ENCODE measurements around the gene OPA3.

OPA3 gene

GRCh38 chr19:45560686-45561085 is 23.9 kb downstream of the OPA3 start:
- DNase-seq: no peak

GRCh38 chr19:45560038-45560437 is 24.6 kb downstream of the OPA3 start:
- DNase-seq: no peak

- no peak for DNase-seq
These were observed 26.2 kb downstream of the OPA3 start for GRCh38 chr19:45558399-45558878.

DNA sequence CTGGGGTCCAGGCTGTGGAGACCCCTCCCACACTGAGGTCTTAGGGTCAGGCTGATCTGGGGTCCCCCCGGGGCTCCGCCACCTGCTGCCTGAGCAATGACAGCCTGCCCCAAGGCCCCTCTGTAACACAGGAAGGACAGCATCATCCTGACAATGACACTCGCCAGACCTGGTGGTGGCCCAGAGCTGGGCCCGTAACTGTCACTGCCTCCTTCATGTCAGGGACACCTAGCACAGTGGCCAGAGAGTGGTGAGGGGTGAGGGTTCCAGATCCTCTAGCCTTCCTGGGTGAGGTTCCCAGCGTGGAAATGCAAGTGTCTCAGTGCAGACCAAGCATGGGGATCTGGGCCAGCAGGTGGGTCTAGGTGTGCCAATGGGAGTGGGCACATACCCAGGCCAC is 27.8 kb downstream of the OPA3 start:
- DNase-seq: no peak

DNA sequence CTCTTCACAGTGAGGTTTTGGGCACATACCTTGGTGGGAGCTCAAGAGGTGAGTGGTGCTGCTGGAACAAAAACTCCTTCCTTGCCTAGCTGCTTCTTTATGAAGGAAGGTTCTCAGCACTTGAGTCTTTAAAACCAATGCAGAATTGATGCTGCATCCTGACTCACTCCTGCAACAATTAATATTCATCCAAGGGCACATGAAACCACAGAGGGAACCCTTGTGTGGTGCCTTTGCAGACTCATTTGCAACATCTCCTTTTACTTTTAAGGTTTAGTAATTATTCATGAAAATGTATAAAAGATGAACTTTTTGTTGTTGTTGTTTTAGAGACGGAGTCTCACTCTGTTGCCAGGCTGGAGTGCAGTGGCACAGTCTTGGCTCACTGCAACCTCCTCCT is 30.1 kb downstream of the OPA3 start:
- DNase-seq: no peak

- DNase-seq: no peak
These were observed 31.1 kb downstream of the OPA3 start for GRCh38 chr19:45553464-45553863.

GRCh38 chr19:45547965-45548609 is 36.5 kb downstream of the OPA3 start:
- DNase-seq: no peak

DNA sequence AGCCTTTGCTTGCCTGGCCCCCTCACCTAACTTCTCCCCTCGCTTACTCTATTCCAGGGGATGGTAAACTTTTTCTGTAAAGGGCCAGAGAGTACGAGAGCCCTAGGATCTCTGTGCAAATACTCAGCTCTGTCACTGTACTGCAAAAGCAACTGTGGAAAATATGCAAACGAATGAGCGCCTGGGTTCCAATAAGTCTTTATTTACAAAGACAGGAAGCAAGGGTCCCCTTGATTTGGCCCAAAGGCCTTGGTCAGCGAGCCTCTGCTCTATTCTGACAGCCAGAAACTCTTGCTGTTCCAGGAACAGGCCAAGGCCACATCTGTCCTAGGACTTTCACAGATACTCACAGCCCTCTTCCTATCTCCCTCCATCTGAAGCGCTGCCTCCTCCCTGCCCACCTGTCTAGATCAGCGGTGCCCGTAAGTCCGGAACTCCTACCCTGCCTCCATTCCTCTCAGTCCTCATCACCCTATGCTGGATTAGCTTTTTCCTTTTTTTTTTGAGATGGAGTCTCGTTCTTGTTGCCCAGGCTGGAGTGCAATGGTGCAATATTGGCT is 37.3 kb downstream of the OPA3 start:
- DNase-seq: no peak

- DNase-seq: no peak
These were observed 42.4 kb downstream of the OPA3 start for GRCh38 chr19:45542234-45542668.

DNA sequence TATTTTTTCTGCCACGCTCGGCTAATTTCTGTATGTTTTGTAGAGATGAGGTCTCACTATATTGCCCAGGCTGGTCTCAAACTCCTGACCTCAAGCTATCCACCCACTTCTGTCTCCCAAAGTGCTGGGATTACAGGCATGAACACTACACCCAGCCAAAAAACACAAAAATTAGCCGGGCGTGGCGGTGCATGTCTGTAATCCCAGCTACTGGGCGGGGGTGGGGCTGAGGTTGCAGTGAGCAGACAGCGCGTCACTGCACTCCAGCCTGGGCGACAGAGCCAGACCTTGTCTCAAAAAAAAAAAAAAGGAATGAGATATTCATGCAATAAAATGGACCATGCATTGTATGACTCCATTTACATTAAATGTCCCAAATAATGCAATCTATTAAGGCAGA is 45.1 kb downstream of the OPA3 start:
- DNase-seq: no peak

GRCh38 chr19:45531349-45531748 is 53.3 kb downstream of the OPA3 start:
- DNase-seq: no peak

DNA sequence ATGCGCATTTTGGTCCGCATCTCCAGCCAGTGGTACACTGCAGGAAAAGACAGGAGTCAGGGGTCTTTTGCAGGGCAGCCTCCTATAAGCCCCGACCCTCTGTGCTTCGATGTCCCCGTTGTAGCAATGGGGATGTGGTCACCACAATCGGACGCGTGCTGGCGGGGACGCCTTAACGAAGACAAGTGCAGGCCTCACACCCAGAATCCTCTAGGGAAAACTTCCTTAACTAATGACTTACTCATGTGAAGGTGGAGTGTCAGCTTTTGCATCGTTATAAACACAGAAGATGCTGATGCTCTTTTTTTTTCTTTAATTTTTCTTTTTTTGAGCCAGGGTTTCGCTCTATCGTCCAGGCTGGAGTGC is 55.2 kb downstream of the OPA3 start:
- DNase-seq: no peak

- DNase-seq: no peak
These were observed 55.7 kb downstream of the OPA3 start for GRCh38 chr19:45528744-45529419.

- DNase-seq: no peak
These were observed 56.4 kb downstream of the OPA3 start for GRCh38 chr19:45528149-45528743.

- no peak for DNase-seq
These were observed 56.9 kb downstream of the OPA3 start for GRCh38 chr19:45527731-45528130.

DNA sequence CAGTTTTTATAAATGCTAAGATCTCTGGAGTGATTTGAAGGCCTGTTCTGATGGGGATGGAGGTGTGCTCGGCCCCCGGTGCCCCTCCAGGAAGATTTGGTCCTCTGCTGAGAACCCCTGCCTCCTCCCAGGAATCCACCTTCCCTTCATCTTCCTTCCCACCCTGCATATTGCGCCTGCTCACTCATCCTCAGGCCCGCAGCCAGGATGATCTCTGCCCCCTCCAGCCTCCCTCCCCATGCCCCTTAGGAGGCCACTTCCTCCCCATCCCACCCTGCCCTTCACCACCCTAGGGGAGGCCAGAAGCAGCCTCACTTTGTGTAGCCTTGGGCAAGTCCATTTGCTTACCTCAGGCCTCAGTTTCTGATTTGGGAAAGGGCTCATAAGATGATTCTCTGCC is 57.6 kb downstream of the OPA3 start:
- no peak for DNase-seq

DNA sequence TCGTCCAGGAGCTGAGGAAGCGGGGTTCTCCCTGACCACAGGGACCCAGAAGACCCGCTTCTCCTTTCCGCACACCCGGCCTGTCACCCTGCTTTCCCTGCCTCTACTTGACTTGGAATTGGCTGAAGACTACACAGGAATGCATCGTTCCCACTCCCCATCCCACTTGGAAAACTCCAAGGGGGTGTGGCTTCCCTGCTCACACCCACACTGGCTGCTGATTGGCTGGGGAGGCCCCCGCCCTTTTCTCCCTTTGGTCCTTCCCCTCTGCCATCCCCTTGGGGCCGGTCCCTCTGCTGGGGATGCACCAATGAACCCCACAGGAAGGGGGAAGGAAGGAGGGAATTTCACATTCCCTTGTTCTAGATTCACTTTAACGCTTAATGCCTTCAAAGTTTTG is 58.5 kb downstream of the OPA3 start:
- DNase-seq: no peak

GRCh38 chr19:45524575-45525129 is 60.0 kb downstream of the OPA3 start:
- DNase-seq: no peak

GRCh38 chr19:45523642-45524256 is 60.9 kb downstream of the OPA3 start:
- DNase-seq: peak; percentile 88

DNA sequence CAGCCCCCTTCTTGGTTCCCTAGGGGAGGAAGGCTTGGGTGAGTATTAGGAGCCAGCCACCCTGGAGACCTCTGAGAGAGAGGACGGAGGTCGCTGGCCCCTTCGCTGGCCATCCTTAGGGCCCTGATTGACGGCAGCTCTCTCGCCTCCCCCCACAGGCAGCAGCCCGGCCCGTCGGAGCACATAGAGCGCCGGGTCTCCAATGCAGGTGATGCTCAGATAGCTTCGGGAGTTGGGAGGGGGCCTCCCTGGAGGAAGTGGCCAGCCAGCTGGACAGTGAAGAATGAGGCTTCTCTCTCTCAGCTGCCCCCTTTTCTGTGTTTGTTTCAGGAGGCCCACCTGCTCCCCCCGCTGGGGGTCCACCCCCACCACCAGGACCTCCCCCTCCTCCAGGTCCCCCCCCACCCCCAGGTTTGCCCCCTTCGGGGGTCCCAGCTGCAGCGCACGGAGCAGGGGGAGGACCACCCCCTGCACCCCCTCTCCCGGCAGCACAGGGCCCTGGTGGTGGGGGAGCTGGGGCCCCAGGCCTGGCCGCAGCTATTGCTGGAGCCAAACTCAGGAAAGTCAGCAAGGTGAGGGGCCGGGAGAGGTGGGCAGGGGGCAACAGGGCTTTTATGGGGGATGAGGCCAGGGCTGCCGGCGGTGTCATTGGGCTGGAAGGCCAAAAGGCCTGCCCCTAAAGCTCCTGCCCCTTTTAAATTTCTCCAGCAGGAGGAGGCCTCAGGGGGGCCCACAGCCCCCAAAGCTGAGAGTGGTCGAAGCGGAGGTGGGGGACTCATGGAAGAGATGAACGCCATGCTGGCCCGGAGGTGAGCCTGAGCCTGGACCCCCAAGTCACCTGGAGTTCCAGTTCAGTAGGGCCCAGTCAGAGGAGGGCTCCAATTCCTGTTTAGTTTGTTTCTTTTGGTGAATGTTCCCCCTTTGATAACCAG is 62.3 kb downstream of the OPA3 start:
- no peak for DNase-seq

GRCh38 chr19:45518469-45518826 is 66.2 kb downstream of the OPA3 start:
- no peak for DNase-seq

Measured in NCI-H2029 treated with DMSO at 0.1 percent for 48 hours (cell line).